Erythroblast (primary cell): ENCODE measurements around the gene BRF1.

Experiments used
- GATA1 ChIP-seq: IDR thresholded peaks from 2 replicates; pipeline ENCODE4 v1.6.1; 2011; ENCODE audit warnings: low read depth, mild to moderate bottlenecking, control low read depth, low read length, moderate library complexity
- POLR2A ChIP-seq: IDR thresholded peaks from 2 replicates; pipeline ENCODE4 v1.6.1; 2011; ENCODE audit warnings: mild to moderate bottlenecking, low read length

DNA sequence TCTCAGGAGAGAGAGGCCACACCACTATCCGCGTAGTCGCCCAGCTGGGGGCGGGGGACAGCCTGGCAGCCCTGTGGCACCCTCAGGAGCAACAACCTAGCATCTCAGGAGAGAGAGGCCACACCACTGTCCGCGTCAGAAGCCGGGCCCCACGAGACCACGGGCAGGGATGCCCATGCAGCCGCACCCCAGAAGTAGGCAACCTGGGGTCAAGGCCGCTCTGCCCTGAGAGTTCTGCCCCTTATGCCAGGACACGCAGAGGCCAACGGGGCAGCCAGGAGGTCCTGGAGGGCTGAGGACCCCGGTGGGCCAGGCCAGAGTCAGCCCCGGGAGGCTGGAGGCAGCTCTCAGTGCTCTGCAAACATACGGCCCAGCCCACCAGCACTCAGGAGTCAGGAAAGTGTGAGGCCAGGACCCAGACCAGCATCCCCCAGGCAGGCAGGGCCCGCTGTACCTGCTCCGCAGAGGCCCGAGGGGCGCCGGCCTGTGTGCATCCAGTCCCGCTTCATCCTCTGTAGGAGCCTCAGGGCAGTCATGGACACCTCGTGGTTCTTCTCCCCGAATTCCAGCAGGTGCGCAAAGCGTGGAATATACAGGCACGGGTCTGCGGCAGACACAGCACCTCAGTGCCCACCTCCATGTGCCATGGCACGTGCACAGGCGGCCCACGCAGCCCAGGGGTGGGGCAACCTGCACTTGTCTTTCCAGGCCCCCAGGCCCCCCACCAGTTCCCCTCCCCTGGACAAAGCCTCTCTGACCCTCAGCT, 59.8 kb downstream of the BRF1 start:
- TF ChIP-seq POLR2A (no peak), GATA1 (no peak)
